ENCODE data around the gene ACSS1.

The ACSS1 gene

DNA sequence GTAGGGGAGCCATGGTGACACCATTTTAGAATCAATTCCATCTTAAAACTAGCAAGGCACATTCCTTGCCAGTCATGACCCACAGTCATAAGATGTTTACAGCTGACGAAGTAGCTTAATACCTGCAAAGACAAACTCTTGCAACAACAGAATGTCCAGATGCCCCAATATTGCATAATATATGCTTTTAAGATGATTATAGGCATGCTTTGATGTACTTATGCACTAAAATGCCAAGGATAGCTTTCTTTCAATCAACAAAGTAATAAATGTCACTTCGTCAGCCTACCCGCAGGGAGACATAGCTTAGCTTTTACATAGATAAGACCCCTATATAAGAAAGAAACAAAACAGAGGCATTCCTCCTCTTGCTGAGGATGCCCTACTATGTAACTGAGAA, 26.7 kb downstream of the ACSS1 start:
- no peak for TF ChIP-seq CTCF (IDR thresholded peaks at IDR 0.05; ENCODE audit: low read depth, low read length, missing control alignments)
- in situ Hi-C loops (cut with HindIII; ENCODE audit: low sequenced_read_pairs): no loop called here
- no peak for DNase-seq (ENCODE audit: low read depth)

GRCh38 chr20:25030649-25031207, 27.2 kb downstream of the ACSS1 start:
- H3K4me3 ChIP-seq (ENCODE audit: low read depth, low read length): no peak overlapping the region
- TF ChIP-seq CTCF (IDR thresholded peaks at IDR 0.05; ENCODE audit: low read depth, low read length, missing control alignments): no peak
- no peak for DNase-seq (ENCODE audit: low read depth)
- in situ Hi-C loops (cut with HindIII; ENCODE audit: low sequenced_read_pairs): no loop called here

More for the DNA sequence above, 26.7 kb downstream of the ACSS1 start:
- no peak overlapping the region for H3K4me3 ChIP-seq (ENCODE audit: low read depth, low read length)

DNA sequence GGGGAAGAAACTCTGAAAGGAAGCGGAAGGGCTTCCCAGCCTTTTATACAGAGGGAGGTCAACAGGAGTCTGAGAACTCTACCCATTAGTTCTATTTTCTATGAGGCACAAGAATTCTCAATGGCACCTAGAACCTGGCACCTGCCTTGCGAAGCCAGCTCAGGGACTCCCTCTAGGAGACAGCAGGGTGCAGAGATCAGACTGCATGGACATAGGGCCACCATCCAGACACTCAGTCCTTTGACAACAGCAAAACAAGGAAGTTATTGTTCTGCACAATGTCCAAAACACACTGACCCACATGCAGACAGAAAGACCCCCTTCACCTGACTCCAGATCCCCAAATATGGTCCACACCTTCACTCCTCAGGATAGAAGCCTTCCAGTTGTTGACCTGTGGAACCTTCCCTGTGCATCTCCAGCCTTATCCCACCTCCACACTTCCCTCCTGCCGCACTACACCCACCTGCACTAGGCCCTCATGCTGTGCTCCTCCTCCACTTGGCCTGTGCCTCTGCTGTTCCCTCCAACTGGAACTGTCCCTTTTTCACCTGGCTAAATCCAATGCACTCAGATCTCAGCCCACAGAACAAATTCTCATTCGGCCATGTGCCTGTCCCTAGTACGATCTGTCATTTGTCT, 27.8 kb downstream of the ACSS1 start:
- DNase-seq (ENCODE audit: low read depth): no peak
- in situ Hi-C loops (cut with HindIII; ENCODE audit: low sequenced_read_pairs): no loop called here
- no peak overlapping the region for H3K4me3 ChIP-seq (ENCODE audit: low read depth, low read length)
- no peak for TF ChIP-seq CTCF (IDR thresholded peaks at IDR 0.05; ENCODE audit: low read depth, low read length, missing control alignments)

DNA sequence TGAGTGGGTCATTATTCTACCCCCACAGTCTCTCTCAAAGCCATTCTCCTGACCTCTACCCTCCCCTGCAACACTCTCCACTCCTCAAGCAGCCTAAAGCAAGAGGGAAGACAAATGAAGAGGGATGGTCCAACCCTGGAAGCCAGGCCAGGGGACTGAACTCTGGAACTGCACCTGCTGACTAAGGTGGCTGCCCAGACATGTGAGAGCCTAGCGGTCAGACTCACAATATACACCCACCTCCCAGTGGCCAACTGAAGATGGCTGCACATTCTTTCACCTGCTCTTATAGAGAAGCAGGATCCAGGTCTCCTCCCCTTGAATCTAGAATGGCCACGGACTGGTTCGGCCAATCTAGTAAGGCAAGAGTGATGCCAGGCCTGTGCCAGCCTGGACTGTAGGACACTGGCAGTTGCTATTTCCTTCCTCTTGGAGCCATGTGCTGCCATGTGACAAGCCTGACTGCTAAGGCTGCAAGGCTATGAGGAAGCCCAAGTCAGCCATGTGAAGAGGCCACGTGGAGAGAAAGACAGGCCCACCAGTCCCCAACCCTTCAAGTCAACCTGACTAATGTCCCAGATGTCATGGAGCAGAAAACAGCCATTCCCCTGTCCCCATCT, 31.8 kb downstream of the ACSS1 start:
- in situ Hi-C loops (cut with HindIII; ENCODE audit: low sequenced_read_pairs): no loop called here
- no peak for TF ChIP-seq CTCF (IDR thresholded peaks at IDR 0.05; ENCODE audit: low read depth, low read length, missing control alignments)
- no peak for DNase-seq (ENCODE audit: low read depth)

GRCh38 chr20:25025091-25025861, 32.7 kb downstream of the ACSS1 start:
- H3K4me3 ChIP-seq (ENCODE audit: low read depth, low read length): no peak overlapping the region
- in situ Hi-C loops (cut with HindIII; ENCODE audit: low sequenced_read_pairs): no loop called here
- TF ChIP-seq CTCF (IDR thresholded peaks at IDR 0.05; ENCODE audit: low read depth, low read length, missing control alignments): no peak
- no peak for DNase-seq (ENCODE audit: low read depth)

More for the DNA sequence above, 31.8 kb downstream of the ACSS1 start:
- no peak overlapping the region for H3K4me3 ChIP-seq (ENCODE audit: low read depth, low read length)

DNA sequence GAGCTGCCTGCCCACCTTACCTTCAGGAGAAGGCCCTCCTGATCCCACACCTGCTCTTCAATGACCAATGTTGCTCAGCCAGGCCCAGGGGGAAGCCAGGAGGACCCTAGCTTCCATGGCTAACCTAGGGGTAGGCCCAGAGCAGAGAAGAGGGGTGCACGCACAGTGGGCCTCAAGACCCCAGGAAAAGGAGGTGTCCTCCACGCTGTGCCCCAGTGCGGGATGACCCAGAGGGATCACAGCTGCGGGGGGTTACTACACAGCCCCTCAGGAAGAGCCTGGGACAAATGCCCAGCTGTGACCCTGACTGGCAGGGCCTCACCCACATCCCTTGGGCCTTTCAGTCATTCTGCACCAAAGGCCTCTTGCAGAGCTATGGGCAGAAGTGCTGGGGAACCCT, 33.8 kb downstream of the ACSS1 start:
- in situ Hi-C loops (cut with HindIII; ENCODE audit: low sequenced_read_pairs): no loop called here

More for the DNA sequence above, 33.8 kb downstream of the ACSS1 start:
- TF ChIP-seq CTCF (IDR thresholded peaks at IDR 0.05; ENCODE audit: low read depth, low read length, missing control alignments): no peak
- DNase-seq (ENCODE audit: low read depth): no peak
- no peak overlapping the region for H3K4me3 ChIP-seq (ENCODE audit: low read depth, low read length)
